ENCODE data around the gene KCNQ1.

Gene KCNQ1

GRCh38 chr11:2797121-2797711 is 352.4 kb downstream of the KCNQ1 start:
- DNase-seq (ENCODE audit: low read depth): no peak

DNA sequence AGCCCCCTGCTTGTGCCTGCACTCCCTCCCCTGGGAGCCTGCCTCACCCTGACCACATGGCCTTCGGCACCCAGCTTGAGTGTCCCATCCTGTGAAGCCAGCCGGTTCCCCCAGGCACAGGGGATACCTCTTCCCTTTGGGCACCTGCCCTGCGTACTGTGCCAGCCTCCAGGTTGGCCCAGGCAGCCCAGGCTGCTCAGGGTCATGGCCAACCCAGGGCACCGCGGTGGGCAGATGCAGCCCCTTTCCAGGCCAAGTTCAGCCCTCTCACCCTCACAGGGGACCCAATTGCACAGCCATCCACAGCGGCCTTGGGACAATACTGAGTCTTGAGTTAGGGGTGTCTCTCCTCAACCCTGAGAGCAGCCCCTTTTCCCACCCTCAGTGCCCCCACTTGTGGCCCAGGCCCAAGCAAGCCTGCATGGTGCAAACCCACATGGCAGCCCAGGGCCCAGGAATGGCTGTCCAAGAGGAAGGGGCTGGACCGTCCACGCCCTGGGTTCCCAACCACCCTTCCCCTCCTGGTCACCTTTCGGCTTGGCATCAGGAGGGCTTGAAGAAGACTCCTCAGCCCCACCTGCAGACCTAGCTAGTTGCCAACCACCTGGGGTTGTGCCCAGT is 353.0 kb downstream of the KCNQ1 start:
- no peak for DNase-seq (ENCODE audit: low read depth)

GRCh38 chr11:2798951-2799761 is 354.3 kb downstream of the KCNQ1 start:
- no peak for DNase-seq (ENCODE audit: low read depth)

DNA sequence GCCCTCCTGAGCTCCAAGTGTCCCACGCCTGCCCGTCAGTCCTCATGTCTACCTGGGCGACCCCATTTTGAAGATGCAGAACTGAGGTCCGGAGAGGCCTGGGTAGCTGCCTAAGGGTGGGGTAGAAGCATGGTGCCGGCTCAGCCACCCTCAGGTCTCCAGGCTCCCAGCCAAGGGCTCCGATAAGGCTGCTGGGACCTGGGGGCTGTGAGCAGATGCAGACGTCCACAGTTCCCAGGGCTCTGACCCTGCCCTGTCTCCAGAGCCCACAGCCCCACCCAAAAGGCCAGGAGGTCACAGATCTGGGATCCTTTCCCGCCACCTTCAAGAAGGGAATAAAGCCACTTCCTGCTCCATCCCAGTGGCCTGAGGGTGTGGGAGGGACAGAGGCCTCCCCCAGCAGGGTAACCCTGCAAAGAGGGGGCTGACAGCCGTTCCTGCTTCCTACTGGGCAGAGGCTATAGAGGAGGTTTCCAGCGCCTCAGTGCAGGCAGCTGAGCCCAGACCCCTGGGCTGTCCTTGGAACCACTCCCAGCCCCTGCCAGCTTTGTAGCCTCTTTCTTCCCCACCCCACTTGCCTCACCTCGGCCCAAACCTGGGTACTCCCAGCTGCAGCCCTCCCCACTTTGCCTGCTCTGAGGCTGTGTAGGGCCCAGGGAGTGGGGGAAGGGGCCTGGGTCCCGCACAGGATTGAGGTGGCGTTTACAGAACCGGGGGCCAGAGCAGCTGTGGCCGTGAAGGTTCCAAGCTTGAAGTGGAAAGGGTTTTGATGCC is 355.3 kb downstream of the KCNQ1 start:
- DNase-seq (ENCODE audit: low read depth): no peak

DNA sequence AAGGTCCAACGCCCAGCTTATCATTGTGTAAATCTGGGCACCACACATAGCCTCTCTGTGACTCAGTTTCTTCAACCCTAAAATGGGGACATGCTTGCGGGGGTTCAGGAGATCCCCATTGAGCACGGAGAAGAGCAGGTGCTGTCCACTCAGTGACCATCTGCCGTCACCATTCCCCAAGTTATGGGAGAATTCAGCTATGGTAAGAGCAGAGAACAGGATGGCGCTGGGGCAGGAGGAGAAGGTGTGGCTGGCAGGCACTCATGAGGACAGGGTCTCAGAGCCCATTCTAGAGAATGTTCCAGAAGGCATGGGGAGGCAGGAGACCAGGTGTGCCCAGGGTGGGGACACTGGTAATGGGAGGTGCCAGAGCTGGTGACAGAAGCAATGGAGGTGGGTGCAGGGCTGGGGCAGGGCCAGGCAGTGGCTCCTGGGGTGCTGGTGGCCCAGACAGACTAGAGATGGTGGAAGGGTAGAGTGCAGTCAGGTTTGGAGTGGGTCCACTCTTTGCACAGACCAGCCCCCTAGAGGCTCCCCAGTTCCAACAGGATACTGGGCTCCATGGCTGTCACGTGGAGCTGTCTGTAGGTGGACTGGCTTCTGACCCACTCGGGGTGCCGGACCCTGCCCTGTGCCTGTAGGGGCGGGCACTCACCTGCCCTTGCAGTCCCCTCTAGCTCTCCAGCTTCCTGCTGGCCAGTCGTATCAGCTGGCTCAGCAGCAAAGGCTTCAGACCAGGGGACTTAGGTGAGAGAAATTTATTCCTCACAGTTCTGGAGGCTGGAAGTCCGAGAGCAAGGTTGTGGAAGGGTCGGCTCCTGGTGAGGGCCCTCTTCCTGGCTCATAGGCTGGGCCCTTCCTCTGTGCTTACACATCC is 356.1 kb downstream of the KCNQ1 start:
- DNase-seq (ENCODE audit: low read depth): no peak

- no peak for DNase-seq (ENCODE audit: low read depth)
Measured at GRCh38 chr11:2801711-2802388, 357.0 kb downstream of the KCNQ1 start.

GRCh38 chr11:2802389-2803185 is 357.8 kb downstream of the KCNQ1 start:
- no peak for DNase-seq (ENCODE audit: low read depth)

DNA sequence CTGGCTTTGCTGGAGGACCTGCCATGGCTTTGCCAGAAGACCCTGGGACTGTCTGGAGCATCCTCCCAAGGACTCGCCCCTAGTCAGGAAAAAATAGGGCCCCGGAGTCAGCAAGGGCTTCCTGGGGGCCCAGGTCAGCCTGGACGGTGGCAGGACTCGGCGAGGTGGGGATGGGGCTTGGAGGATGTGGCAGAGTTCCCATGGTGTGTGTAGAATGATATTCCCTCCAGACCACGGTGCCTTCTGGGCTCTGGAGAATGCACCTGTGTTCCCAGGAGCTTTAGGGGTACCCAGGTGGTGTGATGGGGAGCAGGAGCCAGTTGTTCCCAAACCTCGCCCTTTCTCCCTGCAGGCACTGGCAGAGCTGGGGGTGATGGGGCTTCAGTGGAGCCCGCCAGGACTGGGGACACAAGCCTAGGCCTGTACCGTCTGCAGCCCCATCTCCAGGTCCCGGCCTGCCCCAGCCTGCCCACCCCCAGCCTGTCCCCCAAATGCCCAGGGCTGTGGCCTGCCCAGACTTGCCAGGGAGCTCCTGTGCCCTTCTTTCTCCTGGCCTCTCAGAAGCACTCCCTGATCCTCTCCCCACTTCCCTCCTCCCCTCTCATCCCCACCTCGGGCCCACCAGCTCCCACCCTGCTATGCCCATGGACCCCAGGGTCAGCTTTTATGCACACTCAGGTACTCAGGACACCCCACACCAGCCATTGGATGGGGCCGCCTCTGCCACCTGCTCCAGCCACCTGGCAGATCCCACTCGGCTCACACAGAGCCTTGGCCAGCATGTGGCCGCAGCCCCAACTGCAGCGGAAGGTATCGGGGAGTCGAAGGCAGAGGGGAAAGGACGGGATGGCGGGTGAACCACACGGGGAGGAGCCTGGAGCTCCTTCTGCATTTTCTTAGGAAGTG is 358.6 kb downstream of the KCNQ1 start:
- no peak for DNase-seq (ENCODE audit: low read depth)

- no peak for DNase-seq (ENCODE audit: low read depth)
Measured at GRCh38 chr11:2804189-2804588, 359.4 kb downstream of the KCNQ1 start.

DNA sequence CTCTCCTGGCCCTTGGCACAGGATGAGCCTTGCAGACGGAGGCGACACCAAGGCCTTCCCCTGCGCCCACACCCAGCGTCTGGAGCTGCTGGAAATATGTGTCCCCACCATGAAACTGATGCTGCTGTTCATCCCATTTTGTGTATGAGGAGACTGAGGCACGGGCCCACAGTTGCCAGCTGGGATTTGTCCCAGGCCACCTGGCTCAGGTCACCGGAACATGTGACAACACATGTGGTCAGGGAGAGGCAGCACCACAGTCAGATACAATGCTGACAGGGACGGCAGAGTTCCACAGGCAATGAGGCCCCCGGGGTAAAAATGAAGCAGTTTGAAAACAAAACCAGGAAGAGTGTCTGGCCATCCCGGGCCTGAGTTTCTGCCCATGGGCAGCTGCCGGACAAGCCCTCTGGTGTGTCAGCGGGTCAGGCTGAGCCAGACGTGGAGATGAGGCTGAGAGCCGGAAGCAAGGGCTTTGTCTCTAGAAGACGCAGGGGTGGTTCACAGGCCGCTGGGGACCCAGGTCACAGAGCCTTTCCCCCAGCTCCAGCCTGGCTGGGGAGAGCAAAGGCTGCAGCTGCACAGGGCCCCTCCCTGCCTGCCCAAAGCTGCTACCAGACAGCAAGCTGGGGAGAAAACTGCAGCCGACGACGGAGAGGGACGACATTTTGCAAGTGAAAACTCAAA is 360.0 kb downstream of the KCNQ1 start:
- DNase-seq (ENCODE audit: low read depth): no peak

DNA sequence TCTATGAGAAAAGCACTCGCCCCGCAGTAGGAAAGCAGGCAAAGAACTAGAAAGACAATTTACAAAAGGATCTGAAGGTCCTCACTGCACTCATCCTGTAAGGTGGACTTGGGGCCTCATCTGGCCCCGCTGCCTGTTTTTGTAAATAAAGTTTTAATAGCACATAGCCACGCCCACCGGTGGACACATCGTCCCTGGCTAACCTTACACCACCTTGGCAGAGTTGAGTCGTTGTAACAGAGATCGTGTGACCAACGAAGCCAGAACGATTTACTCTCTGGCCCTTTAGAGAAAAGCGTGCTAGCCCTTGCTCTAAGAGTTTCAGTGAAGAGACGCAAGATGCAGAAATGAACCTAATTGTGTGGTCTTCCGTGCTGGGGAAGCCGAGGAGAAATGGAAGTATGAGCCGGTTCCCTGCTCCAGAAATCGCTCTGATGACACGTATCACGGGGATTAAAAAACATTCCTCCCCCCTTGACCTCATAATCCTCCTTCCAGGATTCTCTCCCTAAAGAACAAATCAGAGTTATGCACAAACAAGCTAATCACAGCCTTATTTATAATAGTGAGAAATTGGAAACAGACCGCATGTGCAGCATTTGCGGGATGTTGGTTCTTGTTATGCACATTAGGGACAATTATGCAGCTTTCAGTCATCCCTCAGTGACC is 360.7 kb downstream of the KCNQ1 start:
- no peak for DNase-seq (ENCODE audit: low read depth)

DNA sequence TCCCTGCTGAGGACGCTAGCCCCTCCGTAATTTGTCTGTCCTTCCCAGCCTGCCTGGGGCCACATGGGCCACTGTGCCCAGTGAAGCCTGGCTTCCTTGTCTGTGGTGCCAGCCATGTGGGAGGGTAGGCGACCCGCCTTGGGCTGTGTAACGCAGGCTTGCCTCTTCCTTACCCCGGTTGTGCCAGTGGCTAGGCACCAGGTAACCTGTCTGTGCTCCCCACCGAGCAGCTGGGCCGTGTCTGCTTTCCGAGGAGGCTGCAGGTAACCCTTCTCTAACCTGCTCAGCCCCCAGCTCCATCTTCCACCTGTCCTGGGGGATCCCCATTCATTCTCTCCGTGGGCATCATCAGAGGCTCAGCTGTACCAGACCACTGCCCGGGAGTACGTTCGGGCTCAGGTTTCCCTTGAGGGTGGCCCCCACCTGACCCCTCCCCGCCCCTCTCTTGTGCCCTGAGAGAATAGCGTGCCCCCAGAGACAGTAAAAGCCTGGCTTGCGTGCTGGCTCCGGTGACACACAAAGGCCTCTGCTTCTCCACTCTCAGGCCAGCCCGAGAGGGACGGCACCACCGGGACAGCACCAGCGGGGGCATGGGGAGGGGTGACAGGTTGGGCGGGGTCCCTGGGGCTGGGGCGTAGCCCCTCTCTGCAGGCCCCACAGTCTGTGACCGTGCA is 361.7 kb downstream of the KCNQ1 start:
- DNase-seq (ENCODE audit: low read depth): no peak

GRCh38 chr11:2807025-2807681 is 362.3 kb downstream of the KCNQ1 start:
- DNase-seq (ENCODE audit: low read depth): no peak

- no peak for DNase-seq (ENCODE audit: low read depth)
Measured at GRCh38 chr11:2807801-2808241, 363.0 kb downstream of the KCNQ1 start.

GRCh38 chr11:2808850-2809846 is 364.3 kb downstream of the KCNQ1 start:
- DNase-seq (ENCODE audit: low read depth): no peak
